H1 (cell line): ENCODE results near the gene CLVS2. TPM values are rescaled to one million over a fixed set of nuclear protein-coding genes. Genes with fewer than 3 reads are reported as not detected.

Experiments
- CTCF ChIA-PET: fragments of 300-600 bp; sonication (Branson Sonifier 250); formaldehyde crosslinking; loops from one replicate; lab custom pipeline; 2021; ENCODE audit not compliant: partially characterized antibody; lab: Charles Lee
- POLR2A ChIA-PET: fragments of 300-600 bp; sonication (Branson Sonifier 250); formaldehyde crosslinking; loops from one replicate; lab custom pipeline; 2021; ENCODE audit warnings: inconsistent platforms; ENCODE audit not compliant: partially characterized antibody; lab: Charles Lee
- DNase-seq, 2 experiments: peaks; one replicate each; pipeline versions ENCODE4 v3.0.0 to v3.0.0-alpha.2; 2010 to 2022; ENCODE audit warnings: low spot score in 2 of 2, low read depth in 1 of 2, mixed read lengths in 1 of 2
- FAIRE-seq: peaks from 2 replicates; lab custom pipeline; 2011; peaks lifted over from hg19 to GRCh38; lab: Jason Lieb, UNC
- H2AFZ ChIP-seq: 2 replicates; pipeline ENCODE4 v1.8.1; 2012; ENCODE audit warnings: low read length, inconsistent platforms
- H2AK5ac ChIP-seq: 2 replicates; pipeline ENCODE4 v1.6.1; 2013; ENCODE audit warnings: low read depth, low read length
- H2BK120ac ChIP-seq: replicated peaks from 2 replicates; pipeline ENCODE3; 2013; ENCODE audit warnings: low read depth, low read length, inconsistent platforms
- H2BK12ac ChIP-seq: 2 replicates; pipeline ENCODE4 v1.6.1; 2013; ENCODE audit warnings: low read depth, low read length
- H2BK15ac ChIP-seq: 2 replicates; pipeline ENCODE4 v1.6.1; 2013; ENCODE audit warnings: low read length
- H2BK20ac ChIP-seq: 2 replicates; pipeline ENCODE4 v1.6.1; 2013; ENCODE audit warnings: low read length
- H2BK5ac ChIP-seq: 2 replicates; pipeline ENCODE4 v1.6.1; 2013; ENCODE audit warnings: low read depth, low read length
- H3K14ac ChIP-seq: 2 replicates; pipeline ENCODE4 v1.6.1; 2013; ENCODE audit warnings: inconsistent platforms; ENCODE audit not compliant: insufficient read length
- H3K18ac ChIP-seq: 2 replicates; pipeline ENCODE4 v1.6.1; 2013; ENCODE audit warnings: low read length; ENCODE audit errors: extremely low read depth
- H3K23ac ChIP-seq: 2 replicates; pipeline ENCODE4 v1.6.1; 2013; ENCODE audit warnings: inconsistent platforms; ENCODE audit not compliant: insufficient read length
- H3K23me2 ChIP-seq: 2 replicates; pipeline ENCODE4 v1.6.1; 2013; ENCODE audit warnings: low read depth, low read length
- H3K27ac ChIP-seq: 2 replicates; pipeline ENCODE4 v1.6.1; 2011; ENCODE audit warnings: low read depth, low read length, inconsistent platforms
- H3K27me3 ChIP-seq, 4 experiments: replicated peaks in 1 of 4; 1 replicate in 1 of 4; 2 replicates in 3 of 4; pipeline versions ENCODE4 v1.6.1 to v1.8.1; 2011 to 2013; ENCODE audit warnings: low read length in 3 of 4, mild to moderate bottlenecking in 3 of 4, inconsistent platforms in 2 of 4, mixed read lengths in 2 of 4, moderate library complexity in 1 of 4; ENCODE audit not compliant: control insufficient read depth in 3 of 4, insufficient read depth in 3 of 4; ENCODE audit errors: extremely low read depth in 1 of 4
- H3K36me3 ChIP-seq, 4 experiments: 2 replicates each; pipeline versions ENCODE4 v1.6.1 to v1.8.1; 2011 to 2013; ENCODE audit warnings: mild to moderate bottlenecking in 4 of 4, low read length in 3 of 4, moderate library complexity in 2 of 4, control low read depth in 1 of 4, inconsistent platforms in 1 of 4; ENCODE audit not compliant: insufficient read depth in 4 of 4, control insufficient read depth in 2 of 4
- H3K4ac ChIP-seq: replicated peaks from 2 replicates; pipeline ENCODE3; 2013; ENCODE audit warnings: low read length, low read depth, mixed read lengths, inconsistent platforms; ENCODE audit not compliant: insufficient read length
- H3K4me1 ChIP-seq, 4 experiments: replicated peaks in 1 of 4; 1 replicate in 1 of 4; 2 replicates in 3 of 4; pipeline versions ENCODE4 v1.6.1 to v1.8.1; 2011 to 2013; ENCODE audit warnings: low read length in 3 of 4, inconsistent platforms in 2 of 4, mixed read lengths in 1 of 4; ENCODE audit not compliant: insufficient read depth in 4 of 4, control insufficient read depth in 3 of 4
- H3K4me2 ChIP-seq, 2 experiments: 2 replicates each; pipeline versions ENCODE4 v1.6.1 to v1.8.1; 2011 to 2013; ENCODE audit warnings: low read depth in 2 of 2, low read length in 2 of 2, control low read depth in 1 of 2, inconsistent platforms in 1 of 2, mild to moderate bottlenecking in 1 of 2; ENCODE audit not compliant: insufficient read depth in 1 of 2
- H3K4me3 ChIP-seq, 4 experiments: fragments of 200-600, 300-600 bp in 1 of 4; sonication (generic), shearing (Covaris generic), sonication (Bioruptor Twin) in 1 of 4; 2 replicates each; pipeline versions ENCODE4 v1.5.1 to v1.8.1; 2011 to 2016; ENCODE audit warnings: low read length in 4 of 4, low read depth in 3 of 4, control low read depth in 2 of 4, inconsistent platforms in 2 of 4, mild to moderate bottlenecking in 2 of 4, mixed read lengths in 1 of 4, moderate library complexity in 1 of 4; ENCODE audit not compliant: insufficient read depth in 2 of 4; ENCODE audit errors: extremely low read depth in 1 of 4
- H3K56ac ChIP-seq: replicated peaks from 2 replicates; pipeline ENCODE3; 2013; ENCODE audit warnings: low read depth, mild to moderate bottlenecking, mixed read lengths, low read length, inconsistent platforms; ENCODE audit not compliant: insufficient read length
- H3K79me1 ChIP-seq: 2 replicates; pipeline ENCODE4 v1.6.1; 2013; ENCODE audit warnings: low read depth, low read length, control low read depth
- H3K79me2 ChIP-seq, 2 experiments: 2 replicates each; pipeline versions ENCODE4 v1.6.1 to v1.8.1; 2012 to 2013; ENCODE audit warnings: low read length in 2 of 2, mild to moderate bottlenecking in 2 of 2, inconsistent platforms in 1 of 2; ENCODE audit not compliant: insufficient read depth in 2 of 2, control insufficient read depth in 1 of 2
- H3K9ac ChIP-seq, 4 experiments: replicated peaks in 1 of 4; 1 replicate in 1 of 4; 2 replicates in 3 of 4; pipeline versions ENCODE4 v1.6.1 to v1.8.1; 2011 to 2013; ENCODE audit warnings: low read depth in 3 of 4, low read length in 3 of 4, control low read depth in 2 of 4, mild to moderate bottlenecking in 2 of 4, moderate library complexity in 2 of 4, inconsistent platforms in 1 of 4; ENCODE audit errors: extremely low read depth in 1 of 4
- H3K9me3 ChIP-seq, 2 experiments: 2 replicates each; pipeline versions ENCODE4 v1.6.1 to v1.8.1; 2012 to 2013; ENCODE audit warnings: mild to moderate bottlenecking in 2 of 2, moderate library complexity in 2 of 2, control low read depth in 1 of 2, inconsistent platforms in 1 of 2, low read depth in 1 of 2, low read length in 1 of 2, mixed read lengths in 1 of 2; ENCODE audit not compliant: insufficient read depth in 2 of 2
- H4K20me1 ChIP-seq, 2 experiments: replicated peaks in 1 of 2; 2 replicates each; pipeline versions ENCODE3 to v1.8.1; 2011 to 2013; ENCODE audit warnings: inconsistent platforms in 2 of 2, low read length in 2 of 2, mild to moderate bottlenecking in 1 of 2; ENCODE audit not compliant: insufficient read depth in 2 of 2, control insufficient read depth in 1 of 2
- H4K5ac ChIP-seq: 2 replicates; pipeline ENCODE4 v1.6.1; 2013; ENCODE audit warnings: low read length, low read depth, mixed read lengths, inconsistent platforms; ENCODE audit not compliant: insufficient read length
- H4K8ac ChIP-seq: 2 replicates; pipeline ENCODE4 v1.8.0; 2013; ENCODE audit warnings: mild to moderate bottlenecking, moderate library complexity, low read length, inconsistent platforms; ENCODE audit not compliant: insufficient read depth; ENCODE audit errors: extremely low read depth
- H4K91ac ChIP-seq: replicated peaks from 2 replicates; pipeline ENCODE3; 2013; ENCODE audit warnings: low read length, mixed read lengths, inconsistent platforms; ENCODE audit not compliant: insufficient read length
- BCL11A ChIP-seq, 2 experiments: IDR thresholded peaks; one replicate each; pipeline ENCODE4 v1.6.1; 2011; ENCODE audit warnings: low read depth in 2 of 2, low read length in 2 of 2, mild to moderate bottlenecking in 2 of 2
- BRCA1 ChIP-seq: IDR thresholded peaks from 2 replicates; pipeline ENCODE4 v1.6.1; 2012; ENCODE audit warnings: low read depth, low read length, improper control_type of control experiment
- CREB1 ChIP-seq: IDR thresholded peaks from 2 replicates; pipeline ENCODE4 v1.6.1; 2012; ENCODE audit warnings: inconsistent platforms
- GTF2F1 ChIP-seq: IDR thresholded peaks from 2 replicates; pipeline ENCODE4 v1.6.1; 2012; ENCODE audit warnings: low read depth, low read length, improper control_type of control experiment, borderline replicate concordance
- PHF8 ChIP-seq: fragments of 200-600 bp; sonication (generic); conservative IDR thresholded peaks from 2 replicates; pipeline ENCODE4 v1.7.1; 2012; ENCODE audit warnings: low read depth, mild to moderate bottlenecking, inconsistent platforms, low read length, moderate library complexity
- POLR2AphosphoS5 ChIP-seq: IDR thresholded peaks from 2 replicates; pipeline ENCODE4 v1.6.1; 2011; ENCODE audit warnings: low read depth, low read length
- RAD21 ChIP-seq, 2 experiments: IDR thresholded peaks in 1 of 2; conservative IDR thresholded peaks in 1 of 2; 2 replicates each; pipeline ENCODE4 v1.6.1; 2011; ENCODE audit warnings: low read depth in 2 of 2, low read length in 2 of 2, improper control_type of control experiment in 1 of 2, inconsistent platforms in 1 of 2, mild to moderate bottlenecking in 1 of 2, moderate library complexity in 1 of 2
- SAP30 ChIP-seq: fragments of 300-600 bp; sonication (generic); IDR thresholded peaks from 2 replicates; pipeline ENCODE4 v1.7.1; 2012; ENCODE audit warnings: low read length, moderate library complexity, mild to moderate bottlenecking, inconsistent platforms; ENCODE audit not compliant: insufficient read depth, insufficient replicate concordance
- SIN3A ChIP-seq, 2 experiments: IDR thresholded peaks in 1 of 2; conservative IDR thresholded peaks in 1 of 2; 2 replicates each; pipeline ENCODE4 v1.6.1; 2011 to 2012; ENCODE audit warnings: low read length in 2 of 2, improper control_type of control experiment in 1 of 2, low read depth in 1 of 2, mild to moderate bottlenecking in 1 of 2
- SIX5 ChIP-seq: IDR thresholded peaks from 2 replicates; pipeline ENCODE4 v1.6.1; 2011; ENCODE audit warnings: mild to moderate bottlenecking, low read depth, low read length
- SP1 ChIP-seq: IDR thresholded peaks from 2 replicates; pipeline ENCODE4 v1.6.1; 2011; ENCODE audit warnings: low read depth, low read length
- TAF7 ChIP-seq: optimal IDR thresholded peaks from 2 replicates; pipeline ENCODE3; 2011; ENCODE audit warnings: low read depth, mild to moderate bottlenecking, inconsistent platforms, low read length, moderate library complexity, borderline replicate concordance
- TCF12 ChIP-seq: IDR thresholded peaks from 2 replicates; pipeline ENCODE4 v1.6.1; 2011; ENCODE audit warnings: low read depth, mild to moderate bottlenecking, low read length
- WGBS, 2 experiments: shearing (Covaris generic) in 1 of 2; methylation state at CpG; one replicate each; pipeline versions ENCODE4 v1.1.6 to v1.1.7; 2013 to 2015; ENCODE audit warnings: low lambda C conversion rate in 2 of 2, mixed read lengths in 2 of 2, inconsistent platforms in 1 of 2, low coverage in 1 of 2, missing lambda C conversion rate in 1 of 2; ENCODE audit not compliant: insufficient replicate concordance in 2 of 2, insufficient coverage in 1 of 2, insufficient read length in 1 of 2; ENCODE audit errors: extremely low coverage in 1 of 2, missing lambda C conversion rate in 1 of 2; 5-methylcytosine and 5-hydroxymethylcytosine counted together
- polyA plus RNA-seq, 7 experiments: library from polyadenylated mRNA; depleted of rRNA in 3 of 7; stranded (reverse) in 5 of 7; unstranded in 2 of 7; fragments of >200 nt in 5 of 7; fragments of 200-250 nt in 2 of 7; gene quantifications; 1 replicate in 5 of 7; 2 replicates in 1 of 7; 4 replicates in 1 of 7; pipeline versions ENCODE4 v1.2.1 to v1.2.3, GENCODE V29; 2011 to 2013; ENCODE audit warnings: missing spikeins in 2 of 7, mixed read lengths in 2 of 7
- total RNA-seq: library from RNA; stranded (reverse); fragmentation: NEBNext Ultra II Directional; extraction: Animal tissue kit (Norgen Biotek cat#: 25700); gene quantifications from 2 replicates; pipeline ENCODE4 v1.2.1, GENCODE V29; 2021

The CLVS2 gene
- total and polyA plus RNA-seq, 2 of the 8 experiments (the other 6 are each of a cell fraction or from before 2014, with no cell fraction given) = 0.30 to 0.73 TPM

- H3K27ac ChIP-seq = no peak overlapping the region
- no peak overlapping the region for H2BK20ac ChIP-seq
- no peak overlapping the region for H3K9ac ChIP-seq
- H2BK15ac ChIP-seq = no peak overlapping the region
- POLR2A ChIA-PET = no interaction called here
- no peak overlapping the region for H3K18ac ChIP-seq
- no peaks in the 10 kb centered on the region for H4K20me1 ChIP-seq
- FAIRE-seq = no peak
- WGBS, 2 experiments = 93% methylated on average over 8 of the region's 8 CpGs; no CpG with 5 or more reads in 1 of the 2 experiments
- H3K4me3 ChIP-seq = no peak overlapping the region
- H2BK12ac ChIP-seq = no peak overlapping the region
- no peak overlapping the region for H3K4ac ChIP-seq
- no peak overlapping the region for H3K4me2 ChIP-seq
- TF ChIP-seq RAD21 (IDR thresholded peaks at IDR 0.05 in 1 of 2, conservative IDR thresholded peaks at IDR 0.05 in 1 of 2; ENCODE audit: low read depth in 2 of 2, low read length in 2 of 2) (no peak), SAP30 (no peak), SP1 (no peak), CREB1 (no peak), BRCA1 (no peak), POLR2AphosphoS5 (no peak), BCL11A (IDR thresholded peaks at IDR 0.05; ENCODE audit: low read depth in 2 of 2, low read length in 2 of 2) (no peak), TAF7 (no peak), TCF12 (no peak), SIX5 (no peak), GTF2F1 (no peak), PHF8 (no peak), SIN3A (conservative IDR thresholded peaks at IDR 0.05 in 1 of 2, IDR thresholded peaks at IDR 0.05 in 1 of 2; ENCODE audit: low read depth in 1 of 2, low read length in 2 of 2) (no peak)
- TF ChIP-seq, all 59 proteins: peak for 0
- Histone ChIP-seq H4K91ac (no peak overlapping the region), H2AK5ac (no peak overlapping the region), H3K79me2 (no peaks in the 10 kb centered on the region), H2AFZ (no peak overlapping the region), H3K9me3 (no peaks in the 10 kb centered on the region), H3K27me3 (no peaks in the 10 kb centered on the region), H4K8ac (no peak overlapping the region), H3K56ac (no peak overlapping the region), H3K23me2 (no peaks in the 10 kb centered on the region), H3K79me1 (no peaks in the 10 kb centered on the region), H3K36me3 (no peaks in the 10 kb centered on the region), H3K23ac (no peak overlapping the region), H3K14ac (no peak overlapping the region), H3K4me1 (no peaks in the 10 kb centered on the region), H2BK120ac (no peak overlapping the region), H4K5ac (no peak overlapping the region), H2BK5ac (no peak overlapping the region)
- no peak for DNase-seq
- CTCF ChIA-PET = interaction anchor here (1.1 kb wide), 1 partner anchor 8 kb away, joined by 3 read pairs; no protein-coding TSS in a partner anchor
These were observed 57.7 kb downstream of the CLVS2 start for GRCh38 chr6:123053602-123054225.
